DMS 273 treated with DMSO at 0.1 percent for 48 hours (cell line): ENCODE results near the gene IGDCC3.
"Not testable (repeated sequence)": the region's sequence is repeated elsewhere in the genome, so short reads cannot be mapped to it uniquely, and the experiment has no call there.

ENCODE experiments used
- DNase-seq: peaks from one replicate; lab custom pipeline; 2025; lab: John Stamatoyannopoulos, UW

The IGDCC3 gene

GRCh38 chr15:65406424-65407000 is 28.7 kb upstream of the IGDCC3 start:
- no peak for DNase-seq

GRCh38 chr15:65405791-65406423 is 28.1 kb upstream of the IGDCC3 start:
- no peak for DNase-seq

- DNase-seq = no peak
These were observed 26.5 kb upstream of the IGDCC3 start for GRCh38 chr15:65404186-65404872.

- DNase-seq = no peak
These were observed 25.2 kb upstream of the IGDCC3 start for GRCh38 chr15:65402961-65403360.

- DNase-seq = no peak
These were observed 23.9 kb upstream of the IGDCC3 start for GRCh38 chr15:65401611-65402240.

GRCh38 chr15:65400760-65401610 is 23.2 kb upstream of the IGDCC3 start:
- DNase-seq = peak; percentile 55

GRCh38 chr15:65399997-65400396 is 22.2 kb upstream of the IGDCC3 start:
- no peak for DNase-seq

GRCh38 chr15:65399001-65399706 is 21.4 kb upstream of the IGDCC3 start:
- DNase-seq = no peak

- DNase-seq = not testable (repeated sequence)
These were observed 20.7 kb upstream of the IGDCC3 start for GRCh38 chr15:65398486-65398885.

GRCh38 chr15:65396965-65397317 is 19.1 kb upstream of the IGDCC3 start:
- no peak for DNase-seq

- DNase-seq = no peak
These were observed 18.6 kb upstream of the IGDCC3 start for GRCh38 chr15:65396283-65396964.

GRCh38 chr15:65395567-65396202 is 17.9 kb upstream of the IGDCC3 start:
- DNase-seq = no peak

GRCh38 chr15:65394936-65395335 is 17.1 kb upstream of the IGDCC3 start:
- no peak for DNase-seq

GRCh38 chr15:65394280-65394789 is 16.5 kb upstream of the IGDCC3 start:
- no peak for DNase-seq

- DNase-seq = no peak
These were observed 15.8 kb upstream of the IGDCC3 start for GRCh38 chr15:65393557-65393956.

- DNase-seq = no peak
These were observed 15.3 kb upstream of the IGDCC3 start for GRCh38 chr15:65393091-65393490.

GRCh38 chr15:65392368-65392767 is 14.6 kb upstream of the IGDCC3 start:
- DNase-seq = no peak

GRCh38 chr15:65391732-65392131 is 13.9 kb upstream of the IGDCC3 start:
- DNase-seq = no peak

GRCh38 chr15:65390447-65390846 is 12.6 kb upstream of the IGDCC3 start:
- no peak for DNase-seq

- no peak for DNase-seq
These were observed 11.4 kb upstream of the IGDCC3 start for GRCh38 chr15:65389226-65389625.
